GM18868 (cell line): ENCODE results near the gene RNFT2.
A peak's percentile ranks its signal among the peaks of the same experiment; 100 is the strongest.

Experiments
- ATAC-seq: cut with Tn5 transposase; IDR thresholded peaks from one replicate; pipeline ENCODE4 v1.9.1; 2021; ENCODE audit warnings: mild to moderate bottlenecking, moderate library complexity; ENCODE audit not compliant: unreplicated experiment

The RNFT2 gene

GRCh38 chr12:116737774-116738657 lies at the start of gene RNFT2, which contains the start of gene SPRING1:
Gene RNFT2, plus strand, starts transcription at chr12:116738315. Its CDS starts 2,183 bp downstream, at chr12:116740498.
Gene SPRING1, minus strand, starts transcription at chr12:116738069. Its CDS starts 169 bp downstream, at chr12:116737900.
- peak; percentile 97 for ATAC-seq

GRCh38 chr12:116689521-116689920 lies 48.6 kb upstream of the RNFT2 start:
- no peak for ATAC-seq

GRCh38 chr12:116689979-116690744 lies 48.0 kb upstream of the RNFT2 start:
- no peak for ATAC-seq

- ATAC-seq = no peak
These were observed 46.9 kb upstream of the RNFT2 start for GRCh38 chr12:116691205-116691604.

GRCh38 chr12:116691636-116692035 lies 46.5 kb upstream of the RNFT2 start:
- no peak for ATAC-seq

GRCh38 chr12:116692605-116693004 lies 45.5 kb upstream of the RNFT2 start:
- ATAC-seq = no peak

GRCh38 chr12:116693286-116694227 lies 44.6 kb upstream of the RNFT2 start:
- ATAC-seq = no peak

GRCh38 chr12:116694653-116695463 lies 43.3 kb upstream of the RNFT2 start:
- ATAC-seq = no peak

- no peak for ATAC-seq
These were observed 42.7 kb upstream of the RNFT2 start for GRCh38 chr12:116695464-116695725.

- ATAC-seq = no peak
These were observed 40.8 kb upstream of the RNFT2 start for GRCh38 chr12:116697305-116697704.

- ATAC-seq = no peak
These were observed 40.4 kb upstream of the RNFT2 start for GRCh38 chr12:116697716-116698115.

- no peak for ATAC-seq
These were observed 40.0 kb upstream of the RNFT2 start for GRCh38 chr12:116698116-116698515.

- no peak for ATAC-seq
These were observed 39.5 kb upstream of the RNFT2 start for GRCh38 chr12:116698554-116699075.

GRCh38 chr12:116700066-116700465 lies 38.0 kb upstream of the RNFT2 start:
- ATAC-seq = no peak

GRCh38 chr12:116701432-116701831 lies 36.7 kb upstream of the RNFT2 start:
- no peak for ATAC-seq

GRCh38 chr12:116703214-116703795 lies 34.8 kb upstream of the RNFT2 start:
- no peak for ATAC-seq

- ATAC-seq = no peak
These were observed 30.4 kb upstream of the RNFT2 start for GRCh38 chr12:116707751-116708150.

- ATAC-seq = peak; percentile 66
These were observed 29.0 kb upstream of the RNFT2 start for GRCh38 chr12:116708826-116709756.
